Activated CD4-positive, alpha-beta T cell treated with anti-CD3 and anti-CD28 coated beads, Interleukin-2, amount 50 U/mL, for 48 hours (primary cell): ENCODE data around the gene RETREG2.

Experiments used
- DNase-seq, 2 experiments: peaks; one replicate each; pipeline ENCODE4 v3.0.0-alpha.2; 2020

The RETREG2 gene

GRCh38 chr2:219171231-219171651 lies 6.8 kb upstream of the RETREG2 start:
- DNase-seq, result peak; percentile 13 to 36

GRCh38 chr2:219172231-219173154 lies 5.6 kb upstream of the RETREG2 start:
- no peak for DNase-seq

GRCh38 chr2:219173176-219173575 lies 4.9 kb upstream of the RETREG2 start:
- DNase-seq, result no peak

GRCh38 chr2:219174146-219174545 lies 3.9 kb upstream of the RETREG2 start:
- DNase-seq, result no peak

- DNase-seq, result no peak
Observed at GRCh38 chr2:219174801-219175200, 3.3 kb upstream of the RETREG2 start.

GRCh38 chr2:219175486-219175885 lies 2.6 kb upstream of the RETREG2 start:
- no peak for DNase-seq

- DNase-seq, result peak; percentile 42 to 55
Observed at GRCh38 chr2:219175928-219176817, 1.9 kb upstream of the RETREG2 start.

- peak; percentile 86 to 87 for DNase-seq
Observed at GRCh38 chr2:219176818-219177551, 1.1 kb upstream of the RETREG2 start, which contains the start of gene CNPPD1. Gene CNPPD1, minus strand, starts transcription at chr2:219176925. Its CDS starts 97 bp downstream, at chr2:219176828.

- peak; percentile 54 to 60 for DNase-seq
Observed at GRCh38 chr2:219178377-219179175, 501 bp downstream of the RETREG2 start.

- no peak for DNase-seq
Observed at GRCh38 chr2:219179601-219180465, 1.8 kb downstream of the RETREG2 start.

- no peak for DNase-seq
Observed at GRCh38 chr2:219180961-219181360, 2.9 kb downstream of the RETREG2 start.

- no peak for DNase-seq
Observed at GRCh38 chr2:219181531-219181930, 3.5 kb downstream of the RETREG2 start.

GRCh38 chr2:219182331-219183150 lies 4.5 kb downstream of the RETREG2 start:
- DNase-seq, result no peak

GRCh38 chr2:219183151-219183772 lies 5.2 kb downstream of the RETREG2 start:
- DNase-seq, result no peak

- no peak for DNase-seq
Observed at GRCh38 chr2:219184121-219184520, 6.0 kb downstream of the RETREG2 start.

GRCh38 chr2:219186754-219187456 lies 8.8 kb downstream of the RETREG2 start:
- DNase-seq, result peak in 1 of 2 experiments; percentile 29

GRCh38 chr2:219197388-219197787 lies 19.3 kb downstream of the RETREG2 start:
- no peak for DNase-seq

GRCh38 chr2:219198974-219199373 lies 20.9 kb downstream of the RETREG2 start:
- no peak for DNase-seq
